GM19438 (cell line): ENCODE results near the gene NAGLU.

Experiments used
- ATAC-seq: cut with Tn5 transposase; IDR thresholded peaks from one replicate; pipeline ENCODE4 v1.9.1; 2021; ENCODE audit warnings: low read depth; ENCODE audit not compliant: unreplicated experiment

Gene NAGLU

GRCh38 chr17:42585353-42585752 lies 49.3 kb downstream of the NAGLU start:
- no peak for ATAC-seq

- ATAC-seq: no peak
Observed at GRCh38 chr17:42586514-42587230, 50.6 kb downstream of the NAGLU start.

GRCh38 chr17:42590886-42591285 lies 54.8 kb downstream of the NAGLU start:
- no peak for ATAC-seq

- ATAC-seq: no peak
Observed at GRCh38 chr17:42591411-42591810, 55.4 kb downstream of the NAGLU start.
